Measurements from ENCODE around the gene PITRM1. TPM values are rescaled to one million over a fixed set of nuclear protein-coding genes. Genes with fewer than 3 reads are reported as not detected.

The PITRM1 gene
- total and polyA plus RNA-seq, 9 donors = 46.6 to 107 (median 73.7) TPM

GRCh38 chr10:3143791-3144434, 28.7 kb downstream of the PITRM1 start:
- no peaks in the 10 kb centered on the region for H3K9me3 ChIP-seq
- H3K4me1 ChIP-seq (ENCODE audit: insufficient read depth) = no peaks in the 10 kb centered on the region
- WGBS, 3 donors = 92 to 95% (median 93%) methylated on average over 19 of the region's 19 CpGs
- H3K27me3 ChIP-seq = no peaks in the 10 kb centered on the region
- no peaks in the 10 kb centered on the region for H3K36me3 ChIP-seq
- TF ChIP-seq CTCF (IDR thresholded peaks at IDR 0.05) (no peak), EP300 (IDR thresholded peaks at IDR 0.05) (no peak), POLR2A (IDR thresholded peaks at IDR 0.05) (no peak)
- no peak overlapping the region for H3K4me3 ChIP-seq
- H3K27ac ChIP-seq = no peak overlapping the region
- no peak for DNase-seq
- intact Hi-C loops (cut with DNase I) = no loop called here

- H3K4me1 ChIP-seq (ENCODE audit: insufficient read depth) = no peaks in the 10 kb centered on the region
- 85 to 90% (median 89%) methylated on average over 17 of the region's 17 CpGs for WGBS, 3 donors
- no peak overlapping the region for H3K27ac ChIP-seq
- no peak overlapping the region for H3K4me3 ChIP-seq
- no peak for TF ChIP-seq POLR2A (IDR thresholded peaks at IDR 0.05)
- TF ChIP-seq EP300 (IDR thresholded peaks at IDR 0.05) = no peak
- no peak for TF ChIP-seq CTCF (IDR thresholded peaks at IDR 0.05)
- H3K9me3 ChIP-seq = no peaks in the 10 kb centered on the region
- intact Hi-C loops (cut with DNase I) = no loop called here
- no peak for DNase-seq
- H3K36me3 ChIP-seq = no peaks in the 10 kb centered on the region
- no peaks in the 10 kb centered on the region for H3K27me3 ChIP-seq
These were observed 29.2 kb downstream of the PITRM1 start for GRCh38 chr10:3143366-3143765.

GRCh38 chr10:3142146-3142875, 30.3 kb downstream of the PITRM1 start:
- Histone ChIP-seq H3K36me3 (no peaks in the 10 kb centered on the region), H3K4me1 (ENCODE audit: insufficient read depth) (no peaks in the 10 kb centered on the region), H3K27ac (no peak overlapping the region), H3K9me3 (no peaks in the 10 kb centered on the region), H3K4me3 (no peak overlapping the region), H3K27me3 (no peaks in the 10 kb centered on the region)
- no peak for TF ChIP-seq EP300 (IDR thresholded peaks at IDR 0.05)
- TF ChIP-seq CTCF (IDR thresholded peaks at IDR 0.05) = no peak
- no peak for TF ChIP-seq POLR2A (IDR thresholded peaks at IDR 0.05)
- WGBS, 3 donors = 66 to 81% (median 75%) methylated on average over 14 of the region's 14 CpGs
- intact Hi-C loops (cut with DNase I) = no loop called here
- no peak for DNase-seq

- Histone ChIP-seq H3K27me3 (no peaks in the 10 kb centered on the region), H3K4me3 (no peak overlapping the region), H3K27ac (no peak overlapping the region), H3K9me3 (no peaks in the 10 kb centered on the region), H3K36me3 (no peaks in the 10 kb centered on the region), H3K4me1 (ENCODE audit: insufficient read depth) (no peaks in the 10 kb centered on the region)
- 84 to 92% (median 88%) methylated on average over 21 of the region's 21 CpGs for WGBS, 3 donors
- DNase-seq = no peak
- TF ChIP-seq CTCF (IDR thresholded peaks at IDR 0.05) (no peak), EP300 (IDR thresholded peaks at IDR 0.05) (no peak), POLR2A (IDR thresholded peaks at IDR 0.05) (no peak)
- intact Hi-C loops (cut with DNase I) = no loop called here
These were observed 31.1 kb downstream of the PITRM1 start for GRCh38 chr10:3141351-3142005.
